ENCODE results near the gene TBC1D22B.
"Not testable (repeated sequence)": the region's sequence is repeated elsewhere in the genome, so short reads cannot be mapped to it uniquely, and the experiment has no call there.

The TBC1D22B gene

DNA sequence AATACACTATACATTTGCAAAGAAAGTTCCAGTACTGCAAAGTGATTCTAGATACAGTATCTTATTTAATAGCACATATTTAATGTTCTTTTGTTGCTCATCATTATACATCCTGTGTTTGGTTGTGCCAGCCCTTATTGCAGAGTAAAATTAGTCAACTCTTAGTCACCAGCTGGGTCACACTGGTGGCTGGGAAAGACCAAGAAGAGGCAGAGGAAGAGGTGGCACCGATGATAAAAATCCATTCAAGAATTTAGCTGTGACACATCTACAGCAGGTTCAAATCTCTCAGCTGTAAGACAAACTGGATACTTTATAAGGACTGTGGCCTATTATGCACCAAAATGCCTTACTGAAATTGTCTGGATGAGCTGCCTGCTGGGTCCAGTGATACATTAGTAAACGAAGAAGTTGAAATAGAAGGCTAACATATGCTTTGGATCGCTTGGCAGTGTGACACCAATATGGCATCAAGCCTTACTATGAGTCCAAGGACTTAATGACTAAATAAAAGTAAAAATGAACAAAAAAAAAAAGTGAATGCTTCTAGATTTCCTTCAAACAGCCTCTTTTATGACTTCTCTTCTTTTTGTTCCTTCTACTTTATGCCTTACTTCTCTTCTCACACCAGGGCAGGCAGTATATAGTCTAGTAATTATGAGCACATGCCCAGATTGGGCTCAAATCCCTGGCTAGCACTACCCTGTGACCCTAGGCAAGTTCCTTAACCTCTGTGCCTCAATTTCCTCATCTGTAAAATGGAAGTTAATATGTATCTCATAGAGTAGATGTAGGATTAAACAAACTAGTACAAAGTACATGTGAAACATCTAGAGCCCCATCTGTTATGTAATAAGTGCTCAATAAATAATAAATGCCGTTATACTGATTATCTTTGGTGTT, 66.8 kb downstream of the TBC1D22B start:
- DNase-seq: peak; percentile 52

DNA sequence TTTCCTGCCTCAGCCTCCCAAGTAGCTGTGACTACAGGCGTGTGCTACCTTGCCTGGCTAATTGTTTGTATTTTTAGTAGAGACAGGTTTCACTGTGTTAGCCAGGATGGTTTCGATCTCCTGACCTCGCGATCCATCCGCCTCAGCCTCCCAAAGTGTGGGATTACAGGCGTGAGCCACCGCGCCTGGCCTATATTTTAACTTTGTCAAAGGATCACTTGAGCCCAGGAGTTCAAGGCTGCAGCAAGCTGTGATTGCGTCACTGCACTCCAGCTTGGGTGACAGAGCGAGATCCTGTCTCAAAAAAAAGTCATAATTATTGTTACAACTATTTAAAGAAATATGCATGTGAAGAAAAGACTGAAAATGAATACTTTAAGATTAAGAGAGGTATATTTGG, 72.8 kb downstream of the TBC1D22B start:
- not testable (repeated sequence) for DNase-seq

DNA sequence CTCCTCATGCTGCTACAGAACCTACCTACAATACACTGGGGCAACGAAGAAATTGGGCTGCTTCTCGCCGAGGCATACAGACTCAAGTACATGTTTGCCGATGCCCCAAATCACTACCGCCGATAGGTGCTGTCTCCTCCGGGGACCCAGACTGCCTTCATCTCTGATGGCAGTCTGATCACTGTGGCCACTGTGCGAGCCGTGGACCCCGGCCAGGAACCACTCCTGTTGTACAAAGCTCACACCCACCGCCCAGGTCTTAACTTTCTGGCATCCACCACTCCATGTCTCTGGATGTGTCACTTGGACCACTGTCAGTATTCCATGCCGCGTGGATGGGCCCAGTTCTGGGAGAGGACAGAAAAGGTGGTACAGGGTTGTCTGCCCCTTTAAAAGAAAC, 73.5 kb downstream of the TBC1D22B start:
- DNase-seq: no peak

DNA sequence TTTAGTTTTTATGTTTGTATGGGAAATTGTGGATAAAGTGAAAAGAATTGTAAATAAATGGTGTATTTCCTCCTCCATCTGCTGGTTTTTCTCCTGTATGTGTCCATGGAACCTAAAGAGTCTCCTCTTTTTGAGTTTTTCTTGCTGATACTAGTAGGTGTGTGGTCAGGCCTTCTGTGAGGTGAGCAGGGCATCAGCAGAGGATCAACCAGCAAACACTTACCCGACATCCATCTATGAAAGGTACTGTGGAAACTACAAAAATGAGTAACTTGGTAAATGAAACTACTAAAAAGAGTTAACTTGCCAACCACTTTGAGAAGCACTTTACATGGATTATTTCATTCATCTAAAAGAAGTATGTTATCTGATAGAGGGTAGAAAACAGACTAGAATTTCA, 75.3 kb downstream of the TBC1D22B start:
- DNase-seq: no peak

DNA sequence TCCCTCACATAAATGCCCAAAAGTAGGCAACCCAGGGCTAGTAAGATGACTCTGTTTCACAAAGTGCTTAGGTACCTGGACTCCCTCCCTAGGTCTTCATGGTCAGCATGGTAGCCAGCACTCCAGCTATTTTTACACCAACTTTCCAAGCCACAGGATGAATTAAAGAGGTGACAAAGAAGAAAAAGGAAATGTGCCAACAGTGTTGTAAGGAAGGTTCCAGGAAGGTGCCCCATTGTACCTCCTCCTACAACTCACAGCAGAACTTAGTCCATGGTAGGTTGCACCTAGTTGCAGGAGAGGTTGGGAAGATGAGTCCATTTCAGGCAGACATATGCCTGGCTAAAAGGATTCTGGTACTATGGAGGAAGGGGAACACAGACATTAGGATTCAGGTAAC, 76.5 kb downstream of the TBC1D22B start:
- DNase-seq: no peak

DNA sequence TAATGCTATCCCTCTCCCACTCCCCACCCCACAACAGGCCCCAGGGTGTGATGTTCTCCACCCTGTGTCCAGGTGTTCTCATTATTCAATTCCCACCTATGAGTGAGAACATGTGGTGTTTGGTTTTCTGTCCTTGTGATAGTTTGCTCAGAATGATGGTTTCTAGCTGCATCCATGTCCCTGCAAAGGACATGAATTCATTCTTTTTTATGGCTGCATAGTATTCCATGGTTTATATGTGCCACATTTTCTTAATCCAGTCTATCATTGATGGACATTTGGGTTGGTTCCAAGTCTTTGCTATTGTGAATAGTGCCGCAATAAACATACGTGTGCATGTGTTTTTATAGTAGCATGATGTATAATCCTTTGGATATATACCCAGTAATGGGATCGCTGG, 80.7 kb downstream of the TBC1D22B start:
- not testable (repeated sequence) for DNase-seq

DNA sequence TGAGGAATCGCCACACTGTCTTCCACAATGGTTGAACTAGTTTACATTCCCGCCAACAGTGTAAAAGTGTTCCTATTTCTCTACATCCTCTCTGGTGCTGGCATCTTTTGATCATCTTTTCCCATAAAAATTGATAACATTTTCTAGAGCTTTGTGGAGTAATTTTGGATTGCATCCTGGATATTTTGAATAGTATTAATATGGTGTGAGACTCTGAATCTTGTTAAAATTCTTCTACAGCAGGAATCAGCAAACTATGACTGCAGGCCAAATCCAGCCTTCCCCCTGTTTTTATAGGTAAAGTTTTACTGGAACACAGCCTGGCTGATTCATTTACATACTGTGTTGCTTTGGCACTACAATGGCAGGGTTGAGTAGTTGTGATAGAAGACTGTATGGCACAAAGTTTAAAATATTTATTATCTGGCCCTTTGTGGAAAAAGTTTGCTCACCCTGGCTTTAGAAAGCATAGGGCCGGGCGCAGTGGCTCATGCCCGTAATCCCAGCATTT, 81.2 kb downstream of the TBC1D22B start:
- DNase-seq: no peak

DNA sequence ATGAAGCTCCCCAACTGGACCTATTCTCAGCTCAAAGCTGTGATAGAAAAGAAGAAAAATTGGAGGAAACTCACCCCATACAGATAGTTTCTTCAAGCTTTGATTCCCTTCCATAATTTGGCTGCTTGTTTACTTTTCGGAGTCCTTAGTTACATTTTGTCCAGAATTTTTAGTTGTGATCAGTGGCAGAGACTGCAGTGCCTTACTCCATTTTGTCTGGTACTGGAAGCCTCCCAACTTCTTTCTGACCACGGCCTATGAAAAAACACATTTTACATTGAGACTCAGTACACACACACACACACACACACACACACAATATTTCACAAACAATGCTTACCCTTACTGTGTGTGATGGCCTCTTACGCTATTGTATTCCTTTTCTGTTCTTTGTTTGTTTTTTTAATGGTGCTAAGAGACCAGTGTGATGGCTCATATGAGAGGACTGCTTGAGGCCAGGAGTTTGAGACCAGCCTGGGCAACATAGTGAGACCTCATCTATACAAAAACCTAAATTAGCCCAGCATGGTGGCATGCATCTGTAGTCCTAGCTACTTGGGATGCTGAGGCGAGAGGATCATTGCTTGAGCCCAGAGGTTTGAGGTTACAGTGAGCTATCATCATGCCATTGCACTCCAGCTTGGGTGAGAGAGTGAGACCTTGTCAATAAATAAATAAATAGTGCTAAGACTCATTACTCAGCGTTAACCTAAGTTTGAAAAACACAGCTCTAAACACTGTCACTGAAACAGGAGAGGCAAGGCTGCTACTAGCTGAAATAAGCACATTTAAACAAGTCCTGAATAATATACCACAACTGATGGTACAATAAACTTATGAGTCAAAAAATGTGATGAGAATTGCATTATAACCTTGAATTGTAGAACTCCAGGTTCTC, 82.4 kb downstream of the TBC1D22B start:
- DNase-seq: no peak

DNA sequence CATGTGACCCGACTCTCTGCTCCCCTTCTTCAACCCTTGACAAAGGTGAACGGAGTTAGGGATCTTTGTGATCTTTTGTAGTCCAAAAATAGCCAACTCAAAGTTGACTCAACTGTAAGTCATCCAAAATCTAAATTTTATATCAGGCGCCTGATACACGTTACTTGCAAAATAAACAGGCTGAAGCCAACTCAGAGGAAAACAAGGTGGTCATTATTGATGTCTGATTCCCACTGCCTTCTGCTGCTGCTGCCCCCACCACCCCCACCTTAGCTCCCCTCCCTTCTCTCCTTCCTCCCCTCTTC, 83.0 kb downstream of the TBC1D22B start:
- no peak for DNase-seq

DNA sequence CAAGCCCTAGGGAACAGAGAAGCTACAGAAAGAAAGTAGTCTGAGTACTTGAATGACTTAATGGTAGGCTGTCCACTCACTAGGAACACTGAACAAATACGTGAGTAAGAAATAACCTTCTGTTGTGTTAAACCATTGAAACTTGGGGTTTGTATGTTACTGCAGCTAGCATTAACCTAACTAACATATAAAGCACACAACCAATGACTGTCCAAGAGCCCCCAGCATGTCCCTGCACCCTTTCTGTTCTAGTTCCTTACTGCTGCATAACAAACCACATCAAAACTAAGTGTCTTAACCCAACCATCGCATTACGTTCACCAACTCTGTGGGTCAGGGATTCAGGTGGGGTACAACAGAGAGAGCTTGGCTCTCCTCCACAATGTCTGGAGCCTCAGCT, 85.7 kb downstream of the TBC1D22B start:
- DNase-seq: no peak

DNA sequence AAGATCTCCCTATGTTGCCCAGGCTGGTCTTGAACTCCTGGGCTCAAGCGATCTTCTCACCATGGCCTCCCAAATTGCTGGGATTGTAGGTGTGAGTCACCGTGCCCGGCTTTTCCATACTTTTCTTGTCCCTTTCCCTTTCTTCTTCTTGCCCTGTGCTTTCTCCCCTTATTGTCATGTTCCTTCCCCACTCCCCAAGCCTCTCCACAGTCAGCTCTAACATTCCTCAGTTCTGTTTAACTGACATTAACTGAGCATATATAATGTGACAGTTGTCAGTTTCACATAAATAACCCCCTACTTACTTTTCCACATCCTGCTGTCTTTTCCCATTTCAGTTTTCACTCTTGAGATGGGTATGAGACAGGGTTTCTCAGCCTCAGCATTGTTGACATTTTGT, 86.7 kb downstream of the TBC1D22B start:
- DNase-seq: no peak

DNA sequence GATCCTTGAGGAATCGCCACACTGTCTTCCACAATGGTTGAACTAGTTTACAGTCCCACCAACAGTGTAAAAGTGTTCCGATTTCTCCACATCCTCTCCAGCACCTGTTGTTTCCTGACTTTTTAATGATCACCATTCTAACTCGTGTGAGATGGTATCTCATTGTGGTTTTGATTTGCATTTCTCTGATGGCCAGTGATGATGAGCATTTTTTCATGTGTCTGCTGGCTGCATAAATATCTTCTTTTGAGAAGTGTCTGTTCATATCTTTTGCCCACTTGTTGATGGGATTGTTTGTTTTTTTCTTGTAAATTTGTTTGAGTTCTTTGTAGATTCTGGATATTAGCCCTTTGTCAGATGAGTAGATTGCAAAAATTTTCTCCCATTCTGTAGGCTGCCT, 88.2 kb downstream of the TBC1D22B start:
- not testable (repeated sequence) for DNase-seq

DNA sequence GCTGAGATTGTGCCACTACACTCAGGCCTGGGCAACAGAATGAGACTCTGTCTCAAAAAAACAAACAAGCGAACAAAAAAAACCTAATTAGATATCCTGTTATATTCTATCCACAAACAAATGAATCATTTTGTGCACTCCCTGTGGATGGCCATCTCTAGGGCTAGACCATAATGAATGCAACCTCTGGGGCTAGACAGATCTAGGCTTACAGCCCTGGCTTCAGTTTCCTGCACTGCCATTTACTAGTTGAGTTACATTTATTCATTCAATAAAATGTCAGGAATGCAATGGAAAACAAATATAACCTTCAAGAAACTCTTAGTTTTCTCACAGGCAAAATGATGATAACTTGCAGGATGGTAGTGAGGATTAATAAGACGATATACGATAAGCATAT, 89.6 kb downstream of the TBC1D22B start:
- DNase-seq: no peak

DNA sequence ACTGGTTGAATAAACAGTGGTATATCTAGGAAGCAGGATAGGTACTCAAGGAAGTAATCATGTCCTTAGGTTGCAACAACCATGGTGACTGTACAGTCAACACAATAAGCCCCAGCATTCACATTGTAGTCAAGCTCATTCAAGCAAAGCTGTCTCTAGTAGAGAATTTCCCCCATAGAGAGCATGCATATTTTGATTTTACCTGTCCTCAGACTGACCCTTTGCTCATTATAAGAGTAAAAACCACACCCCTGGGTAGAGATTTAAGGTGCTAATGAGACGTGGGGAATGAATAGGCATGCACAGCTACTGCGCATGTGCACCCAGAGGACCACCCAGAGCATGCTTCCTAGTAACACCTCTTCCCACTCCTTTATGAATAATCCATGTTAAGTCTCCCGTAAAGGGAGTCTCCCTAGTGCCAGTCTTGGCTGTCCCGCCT, 90.1 kb downstream of the TBC1D22B start:
- no peak for DNase-seq

DNA sequence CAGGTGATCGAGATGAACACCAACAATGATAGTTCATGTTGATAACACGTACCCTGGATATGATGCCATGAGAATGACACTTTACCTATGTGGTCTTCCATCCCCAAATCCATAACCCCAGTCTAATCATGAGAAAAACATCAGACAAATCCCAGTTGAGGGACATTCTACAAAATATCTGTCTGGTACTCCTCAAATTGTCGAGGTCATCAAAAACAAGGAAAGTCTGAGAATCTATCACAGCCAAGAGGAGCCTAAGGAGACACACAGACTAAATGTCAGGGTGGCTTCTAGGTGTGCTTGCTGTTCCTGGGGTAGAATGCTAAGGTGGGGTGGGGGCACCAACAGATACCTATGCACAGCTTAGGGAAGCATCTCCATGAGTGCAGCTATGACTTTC, 93.5 kb downstream of the TBC1D22B start:
- no peak for DNase-seq

DNA sequence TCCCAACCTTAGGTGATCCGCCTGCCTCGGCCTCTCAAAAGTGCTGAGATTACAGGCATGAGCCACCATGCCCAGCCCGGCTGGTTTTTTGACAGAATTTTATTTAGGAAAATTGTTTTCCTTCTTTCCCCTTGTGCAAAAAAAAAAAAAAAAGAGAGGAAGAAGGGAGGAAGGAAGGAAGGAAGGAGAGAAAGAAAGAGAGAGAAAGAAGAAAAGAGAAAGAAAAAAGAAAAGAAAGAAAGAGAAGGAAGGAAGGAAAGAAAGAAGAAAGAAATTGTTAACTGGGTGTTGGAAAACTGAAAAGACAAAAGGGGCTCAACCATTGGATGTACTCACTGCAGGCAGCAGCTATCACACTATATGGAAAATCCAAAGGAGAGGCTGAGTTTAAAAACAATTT, 94.8 kb downstream of the TBC1D22B start:
- DNase-seq: no peak

DNA sequence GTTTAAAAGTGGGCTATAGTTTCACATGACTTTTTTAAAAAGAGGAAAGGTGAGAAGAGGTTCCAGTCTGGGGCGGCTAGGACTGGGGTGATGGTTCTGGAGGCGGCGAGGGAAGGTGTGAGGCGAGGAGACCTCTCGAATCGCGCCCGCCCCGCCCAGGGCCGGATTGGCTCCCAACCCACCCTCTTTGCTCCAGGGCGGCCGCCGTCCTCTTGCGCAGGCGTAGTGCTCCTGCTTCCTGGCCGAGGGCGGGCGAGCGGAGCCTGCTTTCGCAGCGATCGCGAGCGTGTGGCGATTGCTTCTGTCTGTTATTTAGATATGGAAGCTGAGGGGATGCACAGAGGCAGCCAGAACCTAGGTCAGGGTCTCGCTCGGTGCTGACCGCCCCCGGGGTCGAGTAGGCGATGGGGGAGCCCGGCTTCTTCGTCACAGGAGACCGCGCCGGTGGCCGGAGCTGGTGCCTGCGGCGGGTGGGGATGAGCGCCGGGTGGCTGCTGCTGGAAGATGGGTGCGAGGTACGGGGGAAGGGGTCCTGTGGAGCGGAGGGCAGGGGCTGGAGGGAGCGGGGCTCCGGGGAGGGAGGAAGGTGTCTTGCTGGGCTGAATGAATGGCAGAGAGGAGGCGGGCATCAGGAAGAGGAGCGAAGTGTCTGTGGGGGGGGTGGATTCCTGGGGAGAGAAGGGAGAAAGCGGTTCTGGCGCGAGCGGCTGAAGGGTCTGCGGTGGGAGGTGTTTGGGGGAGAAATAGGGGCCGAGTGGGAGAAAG, 96.4 kb downstream of the TBC1D22B start, which contains the start of gene RNF8:
TSS of gene RNF8 (plus strand) at position 223 of the 765 bp plus-strand sequence. CDS start at position 405, 182 bp downstream.
- DNase-seq: peak; percentile 85

DNA sequence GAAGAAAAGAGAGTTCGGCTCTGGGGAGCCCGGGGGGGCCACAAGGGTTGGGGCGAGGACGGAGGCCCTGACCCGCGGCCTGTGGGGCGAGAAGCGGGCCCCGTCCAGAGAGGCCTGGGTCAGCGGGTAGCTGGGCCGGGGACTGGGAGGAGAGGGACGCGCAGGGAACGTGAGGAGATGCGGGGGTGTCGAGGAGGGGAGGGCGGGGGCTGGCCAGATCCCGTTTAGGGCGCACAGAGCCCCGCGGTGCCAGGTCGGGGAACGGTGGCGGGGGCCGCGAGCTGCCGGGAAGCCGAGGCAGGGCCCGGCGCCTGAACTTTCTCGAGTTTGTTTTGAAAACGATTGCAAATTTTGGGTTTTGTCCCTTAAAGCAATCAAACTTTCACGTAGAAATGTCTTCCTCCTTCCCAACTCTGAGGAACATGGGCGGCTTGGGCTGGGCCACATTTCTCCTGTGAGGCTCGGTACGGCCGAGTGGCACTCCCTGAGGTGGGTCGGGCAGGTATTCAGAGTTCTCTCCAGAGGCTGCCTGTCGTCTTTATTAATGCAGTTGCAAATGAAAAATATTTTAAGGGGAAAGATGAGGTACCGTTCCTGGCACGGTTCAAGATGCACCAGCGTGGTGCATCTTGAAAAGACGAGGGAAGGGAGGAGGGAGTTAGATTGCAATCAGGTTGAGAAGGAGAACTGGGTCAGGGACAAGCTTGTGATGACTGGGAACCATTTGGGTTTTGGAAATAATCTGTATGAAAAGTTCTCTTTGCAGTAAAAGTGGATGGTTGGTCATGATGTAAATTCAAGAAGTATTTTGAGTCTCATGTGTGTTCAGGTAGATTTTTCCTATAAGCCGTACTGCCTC, 97.2 kb downstream of the TBC1D22B start:
- peak; percentile 23 for DNase-seq

DNA sequence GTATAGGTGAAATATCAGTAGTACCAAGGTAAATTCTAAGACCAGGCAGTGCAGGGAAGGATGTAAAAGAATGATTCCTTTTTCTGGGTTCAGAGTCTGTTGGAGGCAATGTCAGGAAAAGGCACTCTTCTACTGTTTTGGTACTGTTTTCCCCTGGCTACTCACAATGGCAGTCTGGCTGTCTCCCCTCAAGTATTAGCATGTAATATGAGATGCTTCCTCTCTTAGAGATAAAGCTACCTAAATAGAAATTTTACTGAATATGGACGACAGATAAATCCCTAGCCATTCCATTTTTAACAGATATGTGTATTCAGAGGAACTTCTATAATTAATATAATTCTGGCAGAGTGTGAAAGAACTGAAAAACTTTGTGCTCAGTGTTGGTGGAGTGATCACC, 99.7 kb downstream of the TBC1D22B start:
- DNase-seq: no peak

DNA sequence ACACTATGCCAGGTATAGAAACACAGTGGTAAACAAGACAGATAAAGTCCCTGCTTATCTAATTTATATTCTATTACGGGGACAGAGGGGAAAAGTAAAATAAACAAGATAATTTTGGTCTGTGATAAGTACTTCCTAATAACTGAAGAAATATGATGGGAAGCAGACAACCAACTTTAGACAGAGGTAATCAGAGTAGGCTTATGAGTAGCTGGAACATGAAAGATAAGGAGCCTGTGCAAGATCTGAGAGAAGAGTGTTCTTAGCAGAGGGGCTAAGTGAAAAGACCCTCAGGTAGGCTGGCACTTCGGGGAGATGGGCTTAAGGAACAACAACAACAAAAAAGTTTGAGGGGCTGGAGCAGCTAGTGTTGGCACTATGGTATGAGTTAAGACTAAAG, 100.3 kb downstream of the TBC1D22B start:
- DNase-seq: no peak

DNA sequence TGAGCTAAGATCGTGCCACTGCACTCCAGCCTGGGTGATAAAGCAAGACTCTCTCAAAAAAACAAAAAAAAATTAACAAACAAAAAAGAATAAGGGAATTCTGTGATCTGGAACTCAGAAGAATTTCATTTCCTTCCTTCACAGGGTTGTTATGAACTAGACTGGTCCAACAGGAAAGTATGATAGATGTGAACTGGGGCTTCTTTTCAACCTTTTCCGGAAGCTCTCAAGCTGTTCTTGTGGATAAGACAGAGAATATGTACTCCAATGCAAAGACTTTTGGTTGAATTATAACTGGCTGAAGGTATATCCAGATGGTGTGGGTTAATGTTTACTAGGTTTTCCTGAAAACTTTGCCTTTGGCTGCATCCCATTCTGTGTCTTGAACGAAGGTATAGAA, 101.5 kb downstream of the TBC1D22B start:
- DNase-seq: no peak
